Loucy (cell line): ENCODE results near the gene RD3L.

Experiments used
- H2AFZ ChIP-seq: fragments of 200-600 bp; sonication (generic); 2 replicates; pipeline ENCODE4 v1.6.0; 2016; ENCODE audit warnings: antibody characterized with exemption, mild to moderate bottlenecking, low read length, moderate library complexity
- H3F3A ChIP-seq: fragments of 200-600 bp; 2 replicates; pipeline ENCODE4 v1.6.0; 2016; ENCODE audit warnings: antibody characterized with exemption, low read depth, mild to moderate bottlenecking
- H3K27me3 ChIP-seq: fragments of 200-600 bp; sonication (generic); 2 replicates; pipeline ENCODE4 v1.6.1; 2014; ENCODE audit warnings: low read length, mild to moderate bottlenecking; ENCODE audit not compliant: insufficient read depth, poor library complexity, severe bottlenecking
- H3K36me3 ChIP-seq: fragments of 200-600 bp; sonication (generic); 2 replicates; pipeline ENCODE4 v1.6.1; 2016; ENCODE audit warnings: low read length; ENCODE audit not compliant: insufficient read depth
- H3K4me1 ChIP-seq: fragments of 200-600 bp; sonication (generic); 2 replicates; pipeline ENCODE4 v1.5.1; 2014; ENCODE audit warnings: low read length, mild to moderate bottlenecking; ENCODE audit not compliant: insufficient read depth, poor library complexity, severe bottlenecking
- H3K4me2 ChIP-seq: fragments of 200-600 bp; sonication (generic); 2 replicates; pipeline ENCODE4 v1.6.0; 2014; ENCODE audit warnings: antibody characterized with exemption, low read length, low read depth, mild to moderate bottlenecking; ENCODE audit not compliant: poor library complexity, severe bottlenecking
- H3K4me3 ChIP-seq: fragments of 200-600 bp; sonication (generic); 2 replicates; pipeline ENCODE4 v1.5.1; 2014; ENCODE audit warnings: low read length, mild to moderate bottlenecking, mixed read lengths; ENCODE audit not compliant: poor library complexity, severe bottlenecking
- H3K79me2 ChIP-seq: fragments of 200-600 bp; sonication (generic); 2 replicates; pipeline ENCODE4 v1.6.1; 2014; ENCODE audit warnings: low read length; ENCODE audit not compliant: insufficient read depth
- H3K9ac ChIP-seq: fragments of 200-600 bp; sonication (generic); 2 replicates; pipeline ENCODE4 v1.6.0; 2014; ENCODE audit warnings: mild to moderate bottlenecking, low read depth, low read length, moderate library complexity; ENCODE audit not compliant: poor library complexity, severe bottlenecking
- H3K9me2 ChIP-seq: fragments of 200-600 bp; sonication (generic); replicated peaks from 2 replicates; pipeline ENCODE4 v1.6.1; 2016; ENCODE audit warnings: low read depth, low read length, mixed read lengths
- H3K9me3 ChIP-seq: fragments of 200-600 bp; sonication (generic); 2 replicates; pipeline ENCODE4 v1.6.1; 2014; ENCODE audit warnings: mild to moderate bottlenecking, antibody characterized with exemption, low read length, low read depth; ENCODE audit not compliant: insufficient read depth
- H4K20me1 ChIP-seq: fragments of 200-600 bp; sonication (generic); 2 replicates; pipeline ENCODE4 v1.6.0; 2014; ENCODE audit warnings: antibody characterized with exemption, low read length, mild to moderate bottlenecking; ENCODE audit not compliant: insufficient read depth, poor library complexity, severe bottlenecking
- EZH2phosphoT487 ChIP-seq: fragments of 200-600 bp; IDR thresholded peaks from 2 replicates; pipeline ENCODE4 v1.6.1; 2018; ENCODE audit warnings: antibody characterized with exemption, mild to moderate bottlenecking, moderate library complexity, borderline replicate concordance
- TF ChIP-seq, protein P1 (sequence below): fragments of 200-600 bp; sonication (generic); conservative IDR thresholded peaks from 2 replicates; pipeline ENCODE4 v1.5.1; 2014; ENCODE audit warnings: mild to moderate bottlenecking, antibody characterized with exemption, low read length

Gene RD3L

DNA sequence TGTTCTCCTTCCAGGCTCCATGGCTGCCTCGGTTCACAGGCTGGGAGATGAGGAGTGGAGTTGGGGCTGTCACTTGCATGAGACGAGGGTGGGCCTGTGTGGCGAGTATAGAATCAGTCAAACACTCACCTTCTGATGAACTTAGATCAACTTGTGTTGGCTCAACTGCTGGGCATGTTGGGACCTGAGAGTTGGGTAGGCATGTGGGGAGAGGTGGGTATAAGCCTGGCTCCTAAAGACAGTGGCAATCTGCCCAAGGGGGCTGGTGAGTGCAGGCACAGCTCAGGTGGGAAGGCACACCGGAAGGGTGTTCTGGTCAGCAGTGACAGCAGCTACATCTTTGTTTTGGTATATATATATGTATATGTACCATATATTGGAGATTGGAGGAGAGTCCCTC is 44.1 kb downstream of the RD3L start:
- H3K9ac ChIP-seq: no peak overlapping the region
- H3K79me2 ChIP-seq: no peaks in the 10 kb centered on the region
- H3K36me3 ChIP-seq: no peaks in the 10 kb centered on the region
- H3K4me2 ChIP-seq: no peak overlapping the region
- no peaks in the 10 kb centered on the region for H3F3A ChIP-seq
- no peaks in the 10 kb centered on the region for H3K9me3 ChIP-seq
- H2AFZ ChIP-seq: no peak overlapping the region
- no peaks in the 10 kb centered on the region for H3K9me2 ChIP-seq
- H3K4me1 ChIP-seq: no peaks in the 10 kb centered on the region
- H4K20me1 ChIP-seq: no peaks in the 10 kb centered on the region
- no peak for TF ChIP-seq EZH2phosphoT487
- TF ChIP-seq, protein P1, sequence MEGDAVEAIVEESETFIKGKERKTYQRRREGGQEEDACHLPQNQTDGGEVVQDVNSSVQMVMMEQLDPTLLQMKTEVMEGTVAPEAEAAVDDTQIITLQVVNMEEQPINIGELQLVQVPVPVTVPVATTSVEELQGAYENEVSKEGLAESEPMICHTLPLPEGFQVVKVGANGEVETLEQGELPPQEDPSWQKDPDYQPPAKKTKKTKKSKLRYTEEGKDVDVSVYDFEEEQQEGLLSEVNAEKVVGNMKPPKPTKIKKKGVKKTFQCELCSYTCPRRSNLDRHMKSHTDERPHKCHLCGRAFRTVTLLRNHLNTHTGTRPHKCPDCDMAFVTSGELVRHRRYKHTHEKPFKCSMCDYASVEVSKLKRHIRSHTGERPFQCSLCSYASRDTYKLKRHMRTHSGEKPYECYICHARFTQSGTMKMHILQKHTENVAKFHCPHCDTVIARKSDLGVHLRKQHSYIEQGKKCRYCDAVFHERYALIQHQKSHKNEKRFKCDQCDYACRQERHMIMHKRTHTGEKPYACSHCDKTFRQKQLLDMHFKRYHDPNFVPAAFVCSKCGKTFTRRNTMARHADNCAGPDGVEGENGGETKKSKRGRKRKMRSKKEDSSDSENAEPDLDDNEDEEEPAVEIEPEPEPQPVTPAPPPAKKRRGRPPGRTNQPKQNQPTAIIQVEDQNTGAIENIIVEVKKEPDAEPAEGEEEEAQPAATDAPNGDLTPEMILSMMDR: no peak
- H3K4me3 ChIP-seq: no peak overlapping the region
- H3K27me3 ChIP-seq: no peaks in the 10 kb centered on the region

DNA sequence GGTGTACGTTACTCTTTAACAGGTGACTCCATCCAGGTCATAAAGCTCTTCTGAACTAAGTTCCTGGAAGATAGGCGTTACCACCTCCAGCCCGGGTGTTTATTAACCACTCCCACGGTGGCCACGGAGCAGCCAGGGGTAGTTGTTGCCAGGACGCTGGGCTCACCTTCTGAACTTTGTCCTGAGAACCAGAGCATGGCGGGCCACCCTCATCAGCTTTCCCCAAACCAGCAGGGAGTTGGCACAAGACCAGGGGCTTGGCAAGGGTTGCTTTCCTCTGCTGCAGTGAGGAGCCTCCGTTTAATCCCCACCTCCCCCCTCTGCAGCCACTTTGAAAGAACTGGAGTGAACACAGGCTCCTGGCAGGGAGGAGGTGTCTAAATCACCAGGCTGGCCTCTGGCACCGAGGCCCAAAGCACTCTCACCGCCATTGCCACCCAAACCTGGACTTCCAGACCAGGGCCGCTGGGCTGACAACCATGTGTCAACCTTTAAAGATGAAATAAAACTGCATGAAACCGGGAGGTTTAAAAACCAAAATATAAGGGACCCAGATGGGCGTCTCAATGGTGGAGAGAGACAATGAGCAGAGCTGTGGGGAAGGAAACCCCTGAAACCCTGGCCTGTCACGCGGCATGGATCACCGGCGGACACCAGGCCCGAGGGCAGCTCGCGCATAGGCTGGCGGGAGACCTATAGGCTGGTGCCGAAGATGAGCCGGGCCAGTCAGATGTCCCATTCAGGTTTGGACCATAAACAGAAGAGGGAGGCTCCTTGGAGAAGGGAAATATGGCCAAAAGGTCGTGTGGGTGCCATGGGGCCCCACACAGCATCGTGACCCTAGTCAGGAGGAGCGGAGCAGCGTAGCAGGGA is 45.0 kb downstream of the RD3L start:
- Histone ChIP-seq H3F3A (no peaks in the 10 kb centered on the region), H3K79me2 (no peaks in the 10 kb centered on the region), H3K4me2 (no peak overlapping the region), H3K4me1 (no peaks in the 10 kb centered on the region), H3K36me3 (no peaks in the 10 kb centered on the region), H2AFZ (no peak overlapping the region), H3K9me2 (no peaks in the 10 kb centered on the region), H3K9me3 (no peaks in the 10 kb centered on the region), H3K4me3 (no peak overlapping the region), H3K27me3 (no peaks in the 10 kb centered on the region), H4K20me1 (no peaks in the 10 kb centered on the region), H3K9ac (no peak overlapping the region)
- TF ChIP-seq EZH2phosphoT487: no peak
- TF ChIP-seq, protein P1: no peak

DNA sequence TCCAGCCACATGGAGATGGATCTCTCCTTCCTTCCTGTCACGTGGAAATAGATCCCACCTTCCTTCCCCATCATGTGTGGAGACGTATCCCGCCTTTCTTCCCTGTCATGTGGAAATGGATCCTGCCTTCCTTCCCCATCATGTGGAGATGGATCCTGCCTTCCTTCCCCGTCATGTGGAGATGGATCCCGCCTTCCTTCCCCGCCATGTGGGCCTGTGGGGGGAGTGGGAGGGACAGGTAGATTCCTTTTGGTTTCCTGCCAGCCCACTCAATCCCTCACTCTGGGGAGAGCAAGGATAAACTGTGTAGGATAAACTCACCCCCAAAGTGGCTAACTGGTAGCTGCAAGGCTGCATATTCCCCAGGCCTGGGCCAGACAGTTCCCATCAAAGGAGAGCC is 45.8 kb downstream of the RD3L start:
- Histone ChIP-seq H3K4me1 (no peaks in the 10 kb centered on the region), H3K79me2 (no peaks in the 10 kb centered on the region), H3K9ac (no peak overlapping the region), H4K20me1 (no peaks in the 10 kb centered on the region), H3K4me3 (no peak overlapping the region), H3F3A (no peaks in the 10 kb centered on the region), H3K27me3 (no peaks in the 10 kb centered on the region), H3K9me3 (no peaks in the 10 kb centered on the region), H3K9me2 (no peaks in the 10 kb centered on the region), H3K36me3 (no peaks in the 10 kb centered on the region), H2AFZ (no peak overlapping the region), H3K4me2 (no peak overlapping the region)
- TF ChIP-seq, protein P1: no peak
- no peak for TF ChIP-seq EZH2phosphoT487
